ENCODE results near the gene ABCA8.
"Not testable (repeated sequence)": the region's sequence is repeated elsewhere in the genome, so short reads cannot be mapped to it uniquely, and the experiment has no call there.

The ABCA8 gene

GRCh38 chr17:68955181-68955841, at the start of gene ABCA8:
Gene ABCA8 (minus strand): TSS chr17:68955392. CDS start chr17:68942034, 13,358 bp downstream.
- DNase-seq = no peak

GRCh38 chr17:69004759-69005158, 49.6 kb upstream of the ABCA8 start:
- not testable (repeated sequence) for DNase-seq

- not testable (repeated sequence) for DNase-seq
These were observed 44.6 kb upstream of the ABCA8 start for GRCh38 chr17:68999743-69000142.

GRCh38 chr17:68993112-68993511, 37.9 kb upstream of the ABCA8 start:
- DNase-seq = no peak

DNA sequence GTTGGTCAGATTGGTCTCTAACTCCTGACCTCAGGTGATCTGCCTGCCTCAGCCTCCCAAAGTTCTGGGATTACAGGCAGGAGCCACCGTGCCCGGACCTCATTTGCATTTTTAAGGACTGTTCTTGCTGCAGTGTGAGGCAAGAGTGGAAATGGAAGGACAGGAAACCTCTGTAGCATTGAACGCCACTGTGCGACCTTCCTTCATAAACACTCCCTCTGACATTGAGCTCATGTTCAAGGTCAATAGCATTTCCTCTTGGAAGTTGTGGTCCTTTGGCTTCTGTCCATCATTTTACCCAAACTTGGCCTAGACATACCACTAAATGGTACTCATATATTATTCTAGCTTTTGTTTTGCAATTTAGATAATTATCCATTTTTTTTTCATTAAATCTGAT, 32.8 kb upstream of the ABCA8 start:
- no peak for DNase-seq

DNA sequence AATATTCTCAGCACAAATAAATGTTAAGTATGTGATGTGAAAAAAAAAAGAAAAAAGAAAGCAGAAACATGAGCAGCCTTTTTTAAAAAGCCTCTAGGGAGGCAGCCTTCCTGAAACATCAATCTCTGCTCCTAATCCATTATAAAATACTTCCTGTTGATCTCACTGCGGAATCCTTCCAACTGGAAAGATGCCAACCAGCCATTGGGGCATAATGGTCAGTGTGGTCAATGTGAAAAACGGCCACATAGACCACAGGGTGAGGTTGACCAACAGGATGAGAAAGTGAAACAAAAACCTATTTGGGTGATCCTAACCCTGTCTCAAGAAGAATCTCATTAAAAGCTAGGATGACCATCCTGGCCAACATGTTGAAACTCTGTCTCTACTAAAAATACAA, 26.1 kb upstream of the ABCA8 start:
- DNase-seq = no peak

GRCh38 chr17:68973098-68973846, 18.1 kb upstream of the ABCA8 start:
- no peak for DNase-seq

DNA sequence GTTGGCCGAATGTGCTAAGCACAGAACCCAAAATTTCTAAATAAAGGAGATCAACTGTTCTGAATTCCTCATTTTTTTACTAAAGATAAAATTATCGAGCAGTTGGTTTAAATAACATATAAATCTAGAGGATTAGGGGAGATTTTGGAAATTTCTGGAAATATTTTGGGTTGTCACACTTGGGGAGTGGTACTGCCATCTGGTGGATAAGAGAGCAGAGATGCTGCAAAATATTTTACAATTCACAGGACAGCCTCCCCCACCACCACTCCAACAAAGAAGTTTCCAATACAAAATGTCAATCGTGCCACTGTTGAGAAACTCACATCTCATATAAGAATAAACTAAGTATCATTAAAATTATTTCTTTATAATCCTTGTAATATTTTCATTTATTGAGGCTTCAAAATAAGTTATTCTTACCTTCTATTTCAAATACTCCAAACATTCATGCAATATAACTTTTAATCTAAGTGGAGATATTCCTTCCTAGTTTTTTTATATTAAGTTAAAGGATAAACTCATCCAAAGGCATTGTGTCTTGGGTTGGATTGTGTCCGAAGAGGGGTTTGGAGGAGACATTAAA, 17.0 kb upstream of the ABCA8 start:
- DNase-seq = no peak

- DNase-seq = no peak
These were observed 13.9 kb upstream of the ABCA8 start for GRCh38 chr17:68969101-68969500.

DNA sequence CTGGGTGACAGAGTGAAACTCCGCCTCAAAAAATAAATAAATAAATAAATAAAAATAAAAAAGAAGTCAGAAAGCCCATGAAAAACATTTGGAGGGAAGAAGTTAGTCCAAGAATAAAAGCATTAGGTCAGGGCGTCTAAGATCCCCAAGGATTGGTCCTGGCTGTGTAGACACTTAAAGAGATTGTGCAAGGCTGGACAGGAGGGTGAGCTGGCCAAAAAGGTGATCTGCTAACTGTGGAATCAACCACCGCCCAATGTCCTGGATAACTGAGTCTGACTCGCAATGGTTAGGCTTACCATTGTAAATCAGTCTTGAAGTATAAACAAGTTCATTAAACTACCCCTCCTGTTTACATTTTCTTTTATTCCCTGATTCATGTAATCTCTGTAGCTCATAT, 8.8 kb upstream of the ABCA8 start:
- no peak for DNase-seq

DNA sequence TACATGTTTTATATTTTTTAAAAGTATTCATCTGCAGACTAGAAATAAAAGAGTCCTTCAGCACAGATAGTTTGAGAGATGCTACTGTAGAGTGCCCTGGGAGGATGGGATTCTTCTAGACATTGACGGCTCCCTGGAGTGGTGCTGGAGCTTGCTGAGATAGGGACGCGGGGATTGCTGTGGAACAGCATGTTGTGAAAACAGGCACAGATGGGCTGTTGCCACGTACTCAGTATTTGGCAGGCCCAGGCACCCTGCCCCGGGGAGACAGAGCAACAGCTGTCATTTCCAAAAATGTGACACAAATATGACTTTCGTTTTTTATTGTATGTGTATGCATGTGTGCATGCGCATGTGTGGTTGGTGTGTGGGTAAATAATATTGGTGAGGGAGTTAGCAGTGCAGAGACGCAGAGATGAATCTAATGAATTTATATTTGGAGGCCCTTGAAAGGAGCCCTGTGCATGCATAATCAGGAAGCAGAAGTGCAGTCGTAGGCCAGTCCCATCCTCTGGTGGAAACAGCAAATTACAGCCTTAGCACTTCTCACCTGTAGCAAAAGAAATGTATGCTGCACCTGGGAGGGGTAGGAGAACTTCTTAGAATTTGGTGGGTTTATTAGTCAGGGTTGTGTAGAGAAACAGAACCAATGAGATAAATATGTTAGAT, 6.2 kb upstream of the ABCA8 start:
- no peak for DNase-seq

DNA sequence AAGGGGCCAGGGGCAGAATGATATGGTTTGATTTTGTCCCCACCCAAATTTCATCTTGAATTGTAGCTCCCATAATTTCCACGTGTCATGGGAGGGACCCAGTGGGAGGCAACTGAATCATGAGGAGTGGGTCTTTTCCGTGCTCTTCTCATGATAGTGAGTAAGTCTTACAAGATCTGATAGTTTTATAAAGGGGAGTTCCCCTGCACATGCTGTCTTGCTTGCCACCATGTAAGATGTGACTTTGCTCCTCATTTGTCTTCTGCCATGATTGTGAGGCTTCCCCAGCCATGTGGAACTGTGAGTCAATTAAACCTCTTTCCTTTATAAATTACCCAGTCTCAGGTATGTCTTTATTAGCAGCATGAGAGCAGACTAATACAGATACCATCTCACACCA, 3.9 kb upstream of the ABCA8 start:
- DNase-seq = not testable (repeated sequence)

GRCh38 chr17:68957944-68958343, 2.8 kb upstream of the ABCA8 start:
- DNase-seq = no peak

GRCh38 chr17:68954146-68954896, 871 bp downstream of the ABCA8 start:
- DNase-seq = no peak

DNA sequence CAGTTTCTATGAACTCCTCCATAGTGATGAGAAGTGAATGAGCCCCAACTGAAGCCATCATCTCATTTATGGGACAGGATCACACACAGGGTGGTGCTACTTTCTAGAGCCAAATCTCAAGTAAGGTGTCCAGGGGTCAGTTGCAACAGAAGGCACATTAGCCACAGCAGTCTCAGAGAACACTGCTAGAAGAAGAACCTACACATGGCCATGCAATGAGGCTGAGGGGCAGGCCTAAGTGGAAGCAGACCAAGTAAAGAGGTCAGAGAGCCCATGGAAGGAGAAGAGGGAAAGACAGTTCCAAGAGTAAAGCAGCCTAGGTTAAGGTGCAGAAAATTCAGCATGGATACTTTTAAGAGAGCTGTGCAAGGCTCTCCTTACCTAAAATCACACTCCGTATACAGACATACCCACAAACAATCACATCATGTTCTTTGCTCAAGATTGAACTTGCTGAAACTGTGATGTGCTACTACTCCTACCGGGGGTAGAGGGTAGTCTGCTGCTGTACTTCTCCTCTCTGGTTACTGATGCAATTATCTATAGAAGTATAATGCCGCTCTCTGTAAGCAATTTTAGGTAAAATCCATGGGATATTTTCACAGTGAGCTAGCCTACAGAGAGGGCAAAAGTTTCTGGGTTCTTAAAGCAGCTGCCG, 1.7 kb downstream of the ABCA8 start:
- no peak for DNase-seq

GRCh38 chr17:68950725-68951124, 4.5 kb downstream of the ABCA8 start:
- DNase-seq = no peak

DNA sequence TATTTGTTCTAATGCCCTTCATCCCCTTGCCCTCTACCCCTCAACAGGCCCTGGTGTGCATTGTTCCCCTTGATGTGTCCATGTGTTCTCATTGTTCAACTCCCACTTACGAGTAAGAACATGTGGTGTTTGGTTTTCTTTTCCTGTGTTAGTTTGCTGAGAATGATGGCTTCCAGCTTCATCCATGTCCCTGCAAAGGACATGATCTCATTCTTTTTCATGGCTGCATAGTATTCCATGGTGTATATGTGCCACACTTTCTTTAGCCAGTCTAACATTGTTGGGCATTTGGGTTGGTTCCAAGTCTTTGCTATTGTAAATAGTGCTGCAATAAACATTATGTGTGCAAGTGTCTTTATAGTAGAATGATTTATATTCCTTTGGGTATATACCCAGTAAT, 7.3 kb downstream of the ABCA8 start:
- not testable (repeated sequence) for DNase-seq

DNA sequence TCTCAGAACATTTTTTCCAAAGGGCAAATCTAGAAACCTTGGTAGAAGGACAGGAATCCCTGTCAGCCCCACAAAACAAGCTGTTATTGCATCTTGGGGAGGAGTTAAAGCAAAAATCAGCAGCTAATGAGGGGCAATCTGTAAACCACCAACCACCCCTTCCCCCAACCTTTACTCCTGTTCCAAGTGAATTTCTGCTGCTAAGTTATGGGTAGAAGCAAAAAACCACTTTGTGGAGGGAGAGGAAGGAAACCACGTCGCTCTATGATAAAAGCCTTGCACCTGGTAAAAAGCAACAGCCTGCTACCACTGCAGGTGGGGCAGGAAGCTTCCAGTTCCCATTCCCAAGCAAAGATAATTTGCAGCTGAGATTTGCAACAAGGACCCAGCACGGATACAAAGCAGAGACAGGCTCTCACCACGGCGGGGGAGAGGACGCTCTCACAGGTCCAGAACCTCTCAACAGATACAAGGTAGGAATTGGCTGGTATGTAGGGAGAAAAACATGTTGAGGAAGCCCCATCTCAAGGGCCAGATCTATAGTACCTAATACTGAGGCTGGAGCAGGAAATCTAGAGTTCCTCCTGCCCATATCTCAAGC, 10.7 kb downstream of the ABCA8 start:
- DNase-seq = no peak

- DNase-seq = not testable (repeated sequence)
These were observed 11.4 kb downstream of the ABCA8 start for GRCh38 chr17:68943812-68944182.

DNA sequence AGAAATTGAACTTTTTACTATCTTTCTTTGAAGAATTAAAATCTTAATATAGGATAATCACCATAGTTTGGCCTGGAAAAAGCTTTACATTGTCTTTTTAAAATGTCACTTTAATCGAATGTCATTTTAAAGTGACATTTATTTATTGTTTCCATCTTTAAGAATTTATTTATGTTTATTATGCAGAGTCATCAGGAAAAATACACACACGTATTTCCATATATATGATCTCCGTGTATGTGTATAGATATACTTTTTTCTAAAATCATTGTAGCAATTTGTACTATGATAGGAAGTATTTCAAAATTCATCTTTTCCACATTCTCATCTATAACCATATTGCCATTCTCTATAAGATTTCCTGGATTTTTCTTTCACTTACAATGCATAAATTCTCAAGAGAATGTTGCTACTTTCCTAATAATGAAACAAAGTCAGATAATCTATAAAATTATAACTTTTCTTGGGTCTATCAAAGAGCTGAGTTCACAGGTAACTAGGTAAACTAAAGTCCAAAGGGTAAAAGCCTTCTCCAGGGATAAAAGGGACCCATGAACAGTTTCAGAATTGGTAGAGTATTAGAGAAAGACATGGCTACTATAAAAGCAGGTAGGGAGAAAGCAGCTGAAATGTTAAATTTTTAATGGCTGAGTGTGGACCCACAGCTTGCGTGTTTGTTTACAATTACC, 11.9 kb downstream of the ABCA8 start:
- DNase-seq = no peak

GRCh38 chr17:68942389-68942788, 12.8 kb downstream of the ABCA8 start:
- DNase-seq = no peak
